ENCODE data around the gene APOC1.

Gene APOC1

GRCh38 chr19:44958090-44958489, 43.7 kb downstream of the APOC1 start:
- Histone ChIP-seq H3K9me3 (ENCODE audit: control insufficient read depth in 2 of 2, low read length in 2 of 2) (no peaks in the 10 kb centered on the region), H3K9ac (ENCODE audit: low read length in 2 of 2) (no peak overlapping the region), H3K4me1 (ENCODE audit: control insufficient read depth, insufficient read depth, low read length) (peaks cover 46% of the 10 kb centered on the region), H3K27ac (ENCODE audit: low read length) (no peak overlapping the region), H3K36me3 (ENCODE audit: control insufficient read depth in 2 of 2, insufficient read depth in 2 of 2, low read length in 2 of 2) (peaks cover 4 to 19% of the 10 kb centered on the region in 2 donors), H3K27me3 (ENCODE audit: control insufficient read depth in 1 of 2, insufficient read depth in 2 of 2, low read length in 2 of 2) (no peaks in the 10 kb centered on the region), H3K4me3 (ENCODE audit: low read length in 2 of 2) (no peak overlapping the region)

GRCh38 chr19:44959691-44960090, 45.3 kb downstream of the APOC1 start:
- Histone ChIP-seq H3K36me3 (ENCODE audit: control insufficient read depth in 2 of 2, insufficient read depth in 2 of 2, low read length in 2 of 2) (peaks cover 6 to 20% of the 10 kb centered on the region in 2 donors), H3K4me3 (ENCODE audit: low read length in 2 of 2) (no peak overlapping the region), H3K27me3 (ENCODE audit: control insufficient read depth in 1 of 2, insufficient read depth in 2 of 2, low read length in 2 of 2) (no peaks in the 10 kb centered on the region), H3K4me1 (ENCODE audit: control insufficient read depth, insufficient read depth, low read length) (peaks cover 35% of the 10 kb centered on the region), H3K9me3 (ENCODE audit: control insufficient read depth in 2 of 2, low read length in 2 of 2) (no peaks in the 10 kb centered on the region), H3K27ac (ENCODE audit: low read length) (no peak overlapping the region), H3K9ac (ENCODE audit: low read length in 2 of 2) (no peak overlapping the region)

- H3K36me3 ChIP-seq (ENCODE audit: control insufficient read depth in 2 of 2, insufficient read depth in 2 of 2, low read length in 2 of 2): peaks cover 8 to 25% of the 10 kb centered on the region in 2 donors
- H3K27me3 ChIP-seq (ENCODE audit: control insufficient read depth in 1 of 2, insufficient read depth in 2 of 2, low read length in 2 of 2): no peaks in the 10 kb centered on the region
- H3K9ac ChIP-seq (ENCODE audit: low read length in 2 of 2): no peak overlapping the region
- H3K9me3 ChIP-seq (ENCODE audit: control insufficient read depth in 2 of 2, low read length in 2 of 2): no peaks in the 10 kb centered on the region
- peaks cover 29% of the 10 kb centered on the region for H3K4me1 ChIP-seq (ENCODE audit: control insufficient read depth, insufficient read depth, low read length)
- no peak overlapping the region for H3K27ac ChIP-seq (ENCODE audit: low read length)
- no peak overlapping the region for H3K4me3 ChIP-seq (ENCODE audit: low read length in 2 of 2)
Observed at GRCh38 chr19:44960906-44961728, 46.7 kb downstream of the APOC1 start.

- Histone ChIP-seq H3K36me3 (ENCODE audit: control insufficient read depth in 2 of 2, insufficient read depth in 2 of 2, low read length in 2 of 2) (peaks cover 12 to 25% of the 10 kb centered on the region in 2 donors), H3K9ac (ENCODE audit: low read length in 2 of 2) (no peak overlapping the region), H3K9me3 (ENCODE audit: control insufficient read depth in 2 of 2, low read length in 2 of 2) (no peaks in the 10 kb centered on the region), H3K27me3 (ENCODE audit: control insufficient read depth in 1 of 2, insufficient read depth in 2 of 2, low read length in 2 of 2) (no peaks in the 10 kb centered on the region), H3K27ac (ENCODE audit: low read length) (no peak overlapping the region), H3K4me1 (ENCODE audit: control insufficient read depth, insufficient read depth, low read length) (peaks cover 22% of the 10 kb centered on the region), H3K4me3 (ENCODE audit: low read length in 2 of 2) (no peak overlapping the region)
Observed at GRCh38 chr19:44961821-44962220, 47.4 kb downstream of the APOC1 start.

- Histone ChIP-seq H3K36me3 (ENCODE audit: control insufficient read depth in 2 of 2, insufficient read depth in 2 of 2, low read length in 2 of 2) (peaks cover 19 to 21% of the 10 kb centered on the region in 2 donors), H3K4me1 (ENCODE audit: control insufficient read depth, insufficient read depth, low read length) (no peaks in the 10 kb centered on the region), H3K4me3 (ENCODE audit: low read length in 2 of 2) (no peak overlapping the region), H3K27me3 (ENCODE audit: control insufficient read depth in 1 of 2, insufficient read depth in 2 of 2, low read length in 2 of 2) (no peaks in the 10 kb centered on the region), H3K9me3 (ENCODE audit: control insufficient read depth in 2 of 2, low read length in 2 of 2) (no peaks in the 10 kb centered on the region), H3K9ac (ENCODE audit: low read length in 2 of 2) (no peak overlapping the region), H3K27ac (ENCODE audit: low read length) (no peak overlapping the region)
Observed at GRCh38 chr19:44968118-44968517, 53.7 kb downstream of the APOC1 start.

- no peak overlapping the region for H3K4me3 ChIP-seq (ENCODE audit: low read length in 2 of 2)
- no peak overlapping the region for H3K27ac ChIP-seq (ENCODE audit: low read length)
- H3K27me3 ChIP-seq (ENCODE audit: control insufficient read depth in 1 of 2, insufficient read depth in 2 of 2, low read length in 2 of 2): no peaks in the 10 kb centered on the region
- no peaks in the 10 kb centered on the region for H3K9me3 ChIP-seq (ENCODE audit: control insufficient read depth in 2 of 2, low read length in 2 of 2)
- H3K9ac ChIP-seq (ENCODE audit: low read length in 2 of 2): no peak overlapping the region
- peaks cover 22 to 24% of the 10 kb centered on the region in 2 donors for H3K36me3 ChIP-seq (ENCODE audit: control insufficient read depth in 2 of 2, insufficient read depth in 2 of 2, low read length in 2 of 2)
- H3K4me1 ChIP-seq (ENCODE audit: control insufficient read depth, insufficient read depth, low read length): no peaks in the 10 kb centered on the region
Observed at GRCh38 chr19:44968670-44969069, 54.3 kb downstream of the APOC1 start.
